ENCODE measurements around the gene HYLS1. TPM values are rescaled to one million over a fixed set of nuclear protein-coding genes. Genes with fewer than 3 reads are reported as not detected.

The HYLS1 gene
- total RNA-seq, 2 donors from 2014 or later: 3.3 to 3.9 TPM

- peaks cover 16% of the 10 kb centered on the region for H3K27me3 Mint-ChIP-seq
- H3K27ac Mint-ChIP-seq: no peak overlapping the region
- no peak for DNase-seq
- ATAC-seq: no peak
- peaks cover 13% of the 10 kb centered on the region for H3K4me1 Mint-ChIP-seq
- no peaks in the 10 kb centered on the region for H3K36me3 Mint-ChIP-seq (ENCODE audit: low read depth)
- H3K4me3 Mint-ChIP-seq: no peak overlapping the region
- no peaks in the 10 kb centered on the region for H3K9me3 ChIP-seq (ENCODE audit: control insufficient read depth, low read length, poor library complexity, severe bottlenecking)
Observed at GRCh38 chr11:125943661-125944349, 56.3 kb downstream of the HYLS1 start.

DNA sequence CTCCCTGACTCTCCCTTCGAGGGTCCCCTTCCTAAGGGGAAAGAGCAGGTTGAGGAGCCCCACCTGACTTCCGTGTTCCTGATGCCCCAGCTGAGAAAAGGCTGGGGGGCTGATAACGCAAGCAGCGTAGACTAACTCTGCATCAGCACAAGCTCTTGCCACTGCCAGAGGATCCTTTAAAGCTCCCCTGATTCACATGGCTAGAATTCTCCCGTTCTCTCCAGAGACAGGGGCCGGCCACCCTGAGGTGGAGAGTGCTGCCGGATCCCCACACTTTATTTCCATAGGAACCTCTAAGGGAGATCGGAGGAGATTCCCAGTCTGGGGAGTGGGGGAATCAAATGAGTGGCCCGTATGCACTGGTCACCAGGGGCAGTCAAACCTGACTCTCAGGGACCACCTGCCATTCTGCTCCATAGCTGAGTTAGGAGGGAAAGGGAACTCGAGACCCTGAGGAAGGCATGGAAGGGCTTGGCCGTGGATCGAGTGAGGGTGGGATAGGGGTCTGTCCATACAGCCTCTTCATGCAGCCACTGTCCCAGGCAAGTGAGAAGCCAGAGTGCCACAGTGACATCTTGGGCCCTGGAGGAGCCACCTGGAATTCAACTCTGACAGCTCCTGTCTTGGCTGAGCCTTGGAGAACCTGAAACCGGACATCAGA is 57.0 kb downstream of the HYLS1 start:
- DNase-seq (no peak), ATAC-seq (no peak)
- no peak overlapping the region for H3K4me3 Mint-ChIP-seq
- no peak overlapping the region for H3K27ac Mint-ChIP-seq
- H3K27me3 Mint-ChIP-seq: peaks cover 22% of the 10 kb centered on the region
- peaks cover 12% of the 10 kb centered on the region for H3K4me1 Mint-ChIP-seq
- H3K9me3 ChIP-seq (ENCODE audit: control insufficient read depth, low read length, poor library complexity, severe bottlenecking): no peaks in the 10 kb centered on the region
- H3K36me3 Mint-ChIP-seq (ENCODE audit: low read depth): no peaks in the 10 kb centered on the region

DNA sequence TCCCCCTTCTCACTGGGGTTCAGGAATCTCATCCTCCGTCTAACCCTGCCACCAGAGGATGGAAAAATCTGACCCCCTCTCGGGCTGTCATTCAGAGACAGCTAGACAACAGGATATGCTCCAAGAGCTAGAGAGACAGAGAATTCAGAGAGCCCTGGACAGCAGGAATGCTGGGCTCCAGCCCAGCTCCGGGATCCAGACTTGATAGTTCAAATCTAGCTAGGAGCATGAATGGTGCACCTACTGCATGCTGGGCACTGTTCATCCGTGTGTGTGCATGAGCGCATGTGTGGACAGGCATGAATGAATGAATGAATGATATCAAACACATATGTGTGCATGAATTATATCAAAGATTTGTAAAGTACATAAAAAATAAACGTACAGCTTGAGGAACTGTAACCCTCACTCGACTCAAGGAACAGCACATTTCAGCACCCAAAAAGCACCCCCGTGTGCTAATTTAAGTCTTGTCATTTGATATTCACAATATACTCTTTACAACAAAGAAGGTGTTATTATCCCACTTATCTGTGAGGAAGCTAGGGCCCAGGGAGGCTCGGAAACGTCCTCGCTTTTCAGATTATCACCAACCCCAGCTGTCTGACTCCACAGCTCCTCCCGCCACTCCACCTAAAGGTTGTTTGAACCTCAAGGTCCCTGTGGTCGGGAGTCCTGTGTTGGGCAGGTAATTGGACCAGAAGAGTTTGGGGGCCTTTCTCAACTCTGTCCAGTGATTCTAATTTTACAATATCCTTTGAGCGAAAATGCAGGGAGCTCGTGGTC is 57.7 kb downstream of the HYLS1 start:
- H3K9me3 ChIP-seq (ENCODE audit: control insufficient read depth, low read length, poor library complexity, severe bottlenecking): no peaks in the 10 kb centered on the region
- no peak overlapping the region for H3K27ac Mint-ChIP-seq
- no peaks in the 10 kb centered on the region for H3K36me3 Mint-ChIP-seq (ENCODE audit: low read depth)
- peaks cover 29% of the 10 kb centered on the region for H3K27me3 Mint-ChIP-seq
- H3K4me3 Mint-ChIP-seq: no peak overlapping the region
- H3K4me1 Mint-ChIP-seq: peaks cover 12% of the 10 kb centered on the region
- ATAC-seq (no peak), DNase-seq (no peak)

DNA sequence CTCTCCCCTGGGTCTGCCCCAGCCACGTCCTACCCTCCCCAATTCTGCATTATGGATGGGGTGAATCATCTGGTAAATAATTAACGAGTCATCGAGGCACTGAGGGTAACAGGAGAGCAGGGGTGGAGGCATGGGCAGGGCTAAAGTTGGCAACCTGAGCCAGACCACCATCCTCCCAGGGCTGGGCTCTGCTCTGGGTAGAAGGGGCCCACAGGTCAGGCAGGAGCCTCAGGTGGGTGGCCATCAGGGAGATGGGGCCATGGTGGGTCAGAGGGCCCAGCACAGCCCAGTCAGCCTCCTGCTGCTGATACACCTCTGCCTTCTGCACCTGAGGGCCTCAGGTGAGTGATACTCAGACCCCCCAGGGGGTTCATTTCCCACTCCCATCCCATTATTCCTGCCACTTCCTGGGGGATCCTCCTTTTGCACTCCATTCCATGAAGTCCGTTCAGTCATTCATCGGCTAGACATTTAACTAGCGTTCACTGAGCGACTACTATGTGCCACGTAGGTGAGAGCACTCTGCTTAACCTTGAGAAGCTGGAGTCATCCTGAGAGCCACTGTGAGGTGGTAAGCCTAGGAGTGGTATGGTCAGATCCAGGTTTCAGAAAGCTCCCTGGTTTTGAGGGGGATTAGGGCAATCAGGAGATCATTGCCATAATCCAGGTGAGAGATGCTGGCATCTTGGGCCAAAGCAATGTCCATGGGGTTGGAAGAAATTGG is 58.5 kb downstream of the HYLS1 start, which contains the start of gene VSIG10L2:
Gene VSIG10L2, plus strand, starts transcription at position 248 of the 724 bp plus-strand sequence. Its CDS starts 12 bp downstream, at position 260.
- no peaks in the 10 kb centered on the region for H3K36me3 Mint-ChIP-seq (ENCODE audit: low read depth)
- H3K4me1 Mint-ChIP-seq: peaks cover 12% of the 10 kb centered on the region
- H3K27ac Mint-ChIP-seq: no peak within 1 kb of the TSS
- DNase-seq (no peak), ATAC-seq (no peak)
- H3K4me3 Mint-ChIP-seq: no peak within 1 kb of the TSS
- H3K27me3 Mint-ChIP-seq: peaks cover 29% of the 10 kb centered on the region
- no peaks in the 10 kb centered on the region for H3K9me3 ChIP-seq (ENCODE audit: control insufficient read depth, low read length, poor library complexity, severe bottlenecking)

DNA sequence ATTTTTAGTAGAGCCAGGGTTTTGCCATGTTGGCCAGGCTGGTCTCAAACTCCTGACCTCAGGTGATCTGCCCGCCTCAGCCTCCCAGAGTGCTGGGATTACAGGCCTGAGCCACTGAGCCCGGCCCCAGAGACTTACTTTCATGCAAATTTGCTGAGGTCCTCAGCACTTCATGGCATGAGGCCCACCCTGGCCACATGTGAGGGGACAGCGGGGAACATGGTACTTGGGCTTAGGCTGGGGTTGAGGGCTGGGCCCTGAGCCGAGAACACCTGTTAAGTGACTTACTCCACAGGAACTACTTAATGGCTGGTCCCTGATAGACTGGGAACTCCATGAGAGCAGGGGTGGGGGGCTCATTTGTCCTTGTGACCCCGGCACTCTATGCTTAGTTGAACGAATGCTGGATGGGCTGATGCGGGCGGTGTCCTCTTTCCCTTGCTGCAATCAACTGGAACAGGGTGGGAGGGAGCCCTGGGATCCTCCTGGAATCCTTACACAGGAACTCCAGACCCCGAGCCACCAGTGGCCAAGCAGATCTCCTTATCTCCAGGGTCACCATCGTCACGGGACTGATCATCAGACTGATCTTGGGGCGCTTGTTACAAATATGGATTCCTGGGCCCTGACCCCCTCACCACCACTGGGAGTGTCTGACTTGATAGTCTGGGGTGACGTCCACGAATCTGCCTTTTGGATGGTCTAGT is 59.4 kb downstream of the HYLS1 start:
- Mint-ChIP-seq H3K36me3 (ENCODE audit: low read depth) (no peaks in the 10 kb centered on the region), H3K27me3 (peaks cover 32% of the 10 kb centered on the region), H3K4me3 (no peak overlapping the region), H3K27ac (no peak overlapping the region), H3K4me1 (peaks cover 13% of the 10 kb centered on the region)
- ATAC-seq (no peak), DNase-seq (no peak)
- no peaks in the 10 kb centered on the region for H3K9me3 ChIP-seq (ENCODE audit: control insufficient read depth, low read length, poor library complexity, severe bottlenecking)

- no peaks in the 10 kb centered on the region for H3K36me3 Mint-ChIP-seq (ENCODE audit: low read depth)
- ATAC-seq: no peak
- H3K4me3 Mint-ChIP-seq: no peak overlapping the region
- H3K27ac Mint-ChIP-seq: no peak overlapping the region
- peaks cover 27% of the 10 kb centered on the region for H3K27me3 Mint-ChIP-seq
- no peak for DNase-seq
- no peaks in the 10 kb centered on the region for H3K9me3 ChIP-seq (ENCODE audit: control insufficient read depth, low read length, poor library complexity, severe bottlenecking)
- peaks cover 6% of the 10 kb centered on the region for H3K4me1 Mint-ChIP-seq
Observed at GRCh38 chr11:125947419-125948277, 60.2 kb downstream of the HYLS1 start.

DNA sequence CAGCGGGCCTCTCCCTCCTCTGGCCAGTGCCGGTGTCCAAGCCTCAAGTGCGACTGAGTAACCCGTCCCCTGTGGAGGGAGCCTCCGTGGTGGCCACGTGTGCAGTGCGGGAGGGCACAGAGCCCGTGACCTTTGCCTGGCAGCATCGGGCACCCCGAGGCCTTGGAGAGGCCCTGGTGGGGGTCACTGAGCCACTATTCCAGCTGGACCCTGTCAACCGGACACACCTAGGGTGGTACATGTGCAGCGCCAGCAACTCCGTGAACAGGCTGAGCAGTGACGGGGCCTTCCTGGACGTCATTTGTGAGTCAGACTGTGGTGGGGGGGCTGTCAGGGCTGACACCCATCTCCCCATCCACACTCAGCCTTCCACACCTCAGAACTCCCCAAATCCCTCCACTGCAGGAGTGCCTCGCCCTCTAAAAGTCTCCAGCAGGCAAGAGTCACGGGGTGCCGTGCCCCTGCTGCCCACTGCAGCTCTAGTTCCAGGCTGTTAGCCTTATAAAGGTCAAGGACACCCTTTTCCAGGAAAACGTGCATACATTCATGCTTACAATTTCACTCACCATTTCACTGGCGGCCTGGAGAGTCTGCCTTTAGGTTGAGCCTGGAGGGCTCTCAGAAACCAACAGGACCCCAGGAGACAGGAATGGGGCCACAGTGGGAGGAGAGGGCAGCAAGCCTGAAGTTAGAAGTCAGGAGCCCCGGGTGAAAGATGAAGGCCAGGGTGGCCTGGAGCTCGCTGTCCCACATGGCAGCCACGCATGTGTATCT is 61.0 kb downstream of the HYLS1 start:
- no peak for ATAC-seq
- DNase-seq: no peak
- Mint-ChIP-seq H3K27ac (no peak overlapping the region), H3K4me3 (no peak overlapping the region), H3K27me3 (peaks cover 27% of the 10 kb centered on the region), H3K4me1 (peaks cover 6% of the 10 kb centered on the region), H3K36me3 (ENCODE audit: low read depth) (no peaks in the 10 kb centered on the region)
- no peaks in the 10 kb centered on the region for H3K9me3 ChIP-seq (ENCODE audit: control insufficient read depth, low read length, poor library complexity, severe bottlenecking)

DNA sequence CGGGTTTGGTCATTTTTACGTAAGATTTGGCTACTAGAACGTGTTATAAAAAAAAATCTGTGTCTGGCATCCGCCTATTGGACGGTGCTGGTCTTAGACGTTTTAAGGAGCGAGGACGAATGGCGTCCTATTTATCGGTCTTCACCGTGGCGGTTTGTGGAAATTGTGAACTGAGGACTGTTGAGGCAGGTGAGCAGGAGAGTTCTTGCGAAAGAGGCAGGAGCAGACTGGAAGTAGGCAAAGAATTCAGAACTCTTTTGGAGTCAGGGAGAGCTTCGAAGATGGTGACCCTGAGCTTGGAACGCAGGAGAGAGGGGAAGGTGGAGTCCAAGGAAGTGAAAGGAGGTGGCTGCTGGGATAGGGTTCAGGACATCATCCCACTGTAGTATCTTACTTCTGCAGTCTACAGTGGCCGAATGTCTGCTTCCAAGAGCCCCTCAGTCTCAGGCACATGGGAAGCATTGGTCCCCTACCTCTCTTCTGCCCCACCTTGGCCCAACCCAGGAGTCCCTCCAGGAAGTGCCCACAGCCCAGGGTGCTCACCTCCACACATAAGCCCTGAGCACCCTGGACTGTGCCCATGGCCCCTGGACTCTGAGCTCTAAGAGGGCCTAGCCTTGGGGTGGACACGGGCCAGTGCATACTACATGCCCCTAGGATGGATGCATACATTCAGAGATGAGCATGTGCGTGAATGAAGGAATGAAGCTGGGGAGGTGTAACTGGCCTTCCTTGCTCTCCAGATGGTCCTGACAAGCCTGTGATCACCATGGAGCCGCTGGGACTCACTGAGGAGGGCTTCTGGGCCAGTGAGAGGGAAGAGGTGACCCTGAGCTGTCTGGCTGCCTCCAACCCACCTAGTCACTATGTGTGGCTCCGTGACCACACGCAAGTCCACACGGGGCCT is 62.1 kb downstream of the HYLS1 start:
- DNase-seq (no peak), ATAC-seq (no peak)
- no peak overlapping the region for H3K4me3 Mint-ChIP-seq
- no peak overlapping the region for H3K27ac Mint-ChIP-seq
- H3K4me1 Mint-ChIP-seq: peaks cover 3% of the 10 kb centered on the region
- no peaks in the 10 kb centered on the region for H3K36me3 Mint-ChIP-seq (ENCODE audit: low read depth)
- peaks cover 27% of the 10 kb centered on the region for H3K27me3 Mint-ChIP-seq
- no peaks in the 10 kb centered on the region for H3K9me3 ChIP-seq (ENCODE audit: control insufficient read depth, low read length, poor library complexity, severe bottlenecking)

DNA sequence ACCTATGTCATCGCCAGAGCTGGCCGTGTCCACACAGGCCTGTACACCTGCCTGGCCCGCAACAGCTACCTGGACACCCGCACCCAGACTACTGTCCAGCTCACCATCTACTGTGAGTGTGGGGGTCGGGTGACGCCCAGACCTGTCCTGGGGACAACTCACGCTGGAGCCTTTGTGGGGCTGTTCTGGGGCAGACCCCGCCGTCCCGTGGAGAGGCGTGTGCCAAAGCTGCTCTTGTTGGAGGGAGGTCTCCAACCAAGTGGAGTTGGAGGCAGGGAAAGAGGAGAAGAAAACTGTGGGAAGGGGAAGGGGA is 62.7 kb downstream of the HYLS1 start:
- Mint-ChIP-seq H3K4me1 (peaks cover 3% of the 10 kb centered on the region), H3K27me3 (peaks cover 27% of the 10 kb centered on the region), H3K36me3 (ENCODE audit: low read depth) (no peaks in the 10 kb centered on the region), H3K4me3 (no peak overlapping the region), H3K27ac (no peak overlapping the region)
- H3K9me3 ChIP-seq (ENCODE audit: control insufficient read depth, low read length, poor library complexity, severe bottlenecking): no peaks in the 10 kb centered on the region
- DNase-seq (no peak), ATAC-seq (no peak)
